ENCODE results near the gene DBH.

Gene DBH

DNA sequence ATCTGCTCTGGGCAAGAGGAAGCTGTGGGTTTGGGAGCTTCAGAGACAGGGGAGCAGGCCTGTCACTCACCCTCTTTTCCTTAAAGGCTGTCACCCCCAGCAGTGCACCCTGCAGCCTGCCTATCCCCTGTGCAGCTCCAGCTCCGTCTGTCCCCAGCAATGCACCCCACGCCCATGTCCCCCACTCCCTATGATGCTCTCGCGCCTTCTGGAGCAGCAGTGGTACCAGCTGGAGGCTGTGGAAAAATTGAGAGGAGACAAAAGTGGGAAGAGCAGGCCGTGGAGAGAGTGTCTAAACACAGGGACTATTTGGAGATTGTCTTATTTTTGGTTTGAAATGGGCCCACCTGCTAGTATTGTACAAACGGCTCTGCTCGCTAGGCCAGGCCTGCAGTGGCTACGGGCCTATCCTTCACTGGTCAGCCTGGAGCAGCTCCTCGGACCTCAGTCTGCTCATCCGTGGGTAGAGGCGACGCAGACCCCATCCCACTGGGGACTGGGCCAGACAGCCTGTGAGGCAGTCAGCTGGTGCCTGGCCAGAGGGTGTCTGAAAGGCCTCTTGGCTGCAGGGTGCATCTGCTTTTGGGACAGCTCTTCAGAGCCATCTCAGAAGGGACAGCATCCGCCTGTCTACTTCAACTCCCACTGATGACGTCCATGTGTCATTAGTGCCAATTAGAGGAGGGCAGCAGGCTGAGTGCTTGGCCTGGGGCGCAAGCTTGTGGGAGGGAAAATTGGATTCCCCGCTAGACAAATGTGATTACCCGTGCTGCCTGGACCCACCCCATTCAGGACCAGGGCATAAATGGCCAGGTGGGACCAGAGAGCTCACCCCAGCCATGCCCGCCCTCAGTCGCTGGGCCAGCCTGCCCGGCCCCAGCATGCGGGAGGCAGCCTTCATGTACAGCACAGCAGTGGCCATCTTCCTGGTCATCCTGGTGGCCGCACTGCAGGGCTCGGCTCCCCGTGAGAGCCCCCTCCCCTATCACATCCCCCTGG is at the start of gene DBH:
DBH (plus strand) TSS at position 831 of the 999 bp plus-strand sequence; CDS start at position 840, 9 bp downstream.
- DNase-seq = no peak

DNA sequence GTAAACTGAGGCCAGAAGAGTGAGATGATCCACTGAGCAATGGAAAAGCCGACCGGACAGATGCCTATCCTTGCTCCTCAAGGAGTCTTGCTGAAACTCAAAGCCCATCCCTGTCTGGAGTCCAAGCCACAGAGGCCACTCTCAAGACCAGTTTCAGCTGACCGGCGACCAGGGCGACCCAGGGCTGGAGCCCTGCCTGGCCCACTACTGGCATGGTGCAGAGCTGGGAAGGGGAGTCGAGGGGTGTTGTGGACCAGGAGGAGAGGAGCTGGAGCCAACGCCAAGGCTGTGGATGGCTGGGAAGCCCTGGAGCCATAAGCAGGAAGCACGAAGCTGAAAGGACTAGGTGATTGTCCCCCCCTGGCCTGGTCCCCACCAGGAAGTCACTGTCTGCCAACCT is 49.1 kb upstream of the DBH start:
- no peak for DNase-seq

DNA sequence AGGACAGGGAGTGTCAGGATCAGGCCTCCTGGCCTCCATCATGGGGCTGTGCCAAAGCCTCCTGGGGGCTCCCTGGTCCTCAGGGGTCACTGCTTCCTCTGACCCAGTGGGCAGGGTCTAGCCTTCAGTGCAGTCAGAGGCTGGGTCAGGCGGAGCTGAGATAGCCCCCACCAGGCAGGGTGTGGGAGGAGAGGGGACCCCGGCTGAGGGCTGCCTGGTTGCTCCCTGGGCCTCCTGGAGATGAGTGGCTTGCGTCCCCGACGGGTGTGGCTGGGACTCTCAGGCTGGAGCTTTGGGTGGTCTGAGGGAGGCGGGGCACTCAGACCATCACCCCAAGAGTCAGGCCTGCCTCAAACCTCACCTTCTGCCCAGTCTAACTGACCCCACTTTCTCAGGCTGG is 48.7 kb upstream of the DBH start:
- DNase-seq = no peak

DNA sequence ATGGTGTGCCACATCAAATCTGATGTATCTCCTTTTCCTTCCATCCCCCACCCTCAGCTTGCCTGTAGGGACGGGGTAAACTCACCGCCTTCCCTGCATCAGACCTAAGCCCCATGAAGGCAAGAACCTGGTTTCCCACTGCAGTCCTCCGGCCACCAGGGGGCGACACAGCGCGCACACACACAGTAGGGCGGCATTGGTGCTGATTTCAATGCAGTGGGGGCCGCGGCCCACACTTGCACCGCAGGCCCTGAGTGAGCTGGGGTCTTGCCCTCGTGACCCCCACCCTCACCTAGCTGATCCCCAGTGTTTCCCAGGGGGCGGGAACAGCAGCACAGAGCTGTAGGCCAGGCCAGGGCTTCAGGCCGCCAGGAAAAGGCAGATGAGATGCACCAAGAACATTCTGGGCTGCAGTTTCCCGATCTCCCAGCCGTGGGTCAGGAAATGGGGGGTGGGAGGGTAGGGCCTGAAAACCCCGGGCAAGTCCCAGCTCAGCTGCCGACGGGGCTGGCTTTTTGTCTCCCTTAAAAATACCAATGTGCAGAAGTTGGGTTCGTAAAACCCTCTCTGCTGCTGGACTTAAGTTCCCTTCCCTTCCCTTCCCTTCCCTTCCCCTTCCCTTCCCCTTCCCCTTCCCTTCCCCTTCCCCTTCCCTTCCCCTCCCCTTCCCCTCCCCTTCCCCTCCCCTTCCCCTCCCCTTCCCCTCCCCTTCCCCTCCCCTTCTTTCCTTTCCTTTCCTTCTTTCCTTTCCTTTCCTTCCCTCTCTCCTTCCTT is 46.5 kb upstream of the DBH start:
- peak; percentile 8 for DNase-seq

DNA sequence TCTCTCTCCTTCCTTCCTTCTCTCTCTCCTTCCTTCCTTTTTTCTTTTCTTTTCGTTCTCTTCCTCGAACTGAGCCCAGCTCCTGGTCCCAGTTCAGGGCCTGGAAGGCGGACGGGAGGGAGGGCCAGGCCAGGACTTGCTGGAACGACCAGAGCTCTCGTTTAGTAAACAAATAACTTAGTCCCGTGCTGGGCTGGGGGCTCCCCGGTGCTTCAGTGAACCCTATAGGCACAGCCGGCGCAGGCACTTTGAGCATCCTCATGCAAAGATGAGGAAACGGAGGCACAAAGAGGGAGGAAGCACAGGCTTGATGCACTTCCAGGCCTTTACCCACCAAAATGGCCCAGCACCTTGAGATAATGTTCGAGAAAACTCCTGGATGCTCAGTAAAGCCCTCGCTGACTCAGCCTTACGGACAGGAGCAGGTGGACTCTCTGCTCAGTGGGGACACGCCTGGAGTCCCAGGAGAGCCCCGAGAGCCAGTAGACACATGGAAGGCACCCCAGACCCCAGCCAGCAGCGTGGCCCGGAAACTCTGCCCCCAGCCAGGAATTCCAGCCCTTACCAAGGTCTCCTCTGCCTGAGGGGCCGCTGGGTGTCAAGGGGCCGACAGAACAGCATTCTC is 45.8 kb upstream of the DBH start:
- DNase-seq = no peak

DNA sequence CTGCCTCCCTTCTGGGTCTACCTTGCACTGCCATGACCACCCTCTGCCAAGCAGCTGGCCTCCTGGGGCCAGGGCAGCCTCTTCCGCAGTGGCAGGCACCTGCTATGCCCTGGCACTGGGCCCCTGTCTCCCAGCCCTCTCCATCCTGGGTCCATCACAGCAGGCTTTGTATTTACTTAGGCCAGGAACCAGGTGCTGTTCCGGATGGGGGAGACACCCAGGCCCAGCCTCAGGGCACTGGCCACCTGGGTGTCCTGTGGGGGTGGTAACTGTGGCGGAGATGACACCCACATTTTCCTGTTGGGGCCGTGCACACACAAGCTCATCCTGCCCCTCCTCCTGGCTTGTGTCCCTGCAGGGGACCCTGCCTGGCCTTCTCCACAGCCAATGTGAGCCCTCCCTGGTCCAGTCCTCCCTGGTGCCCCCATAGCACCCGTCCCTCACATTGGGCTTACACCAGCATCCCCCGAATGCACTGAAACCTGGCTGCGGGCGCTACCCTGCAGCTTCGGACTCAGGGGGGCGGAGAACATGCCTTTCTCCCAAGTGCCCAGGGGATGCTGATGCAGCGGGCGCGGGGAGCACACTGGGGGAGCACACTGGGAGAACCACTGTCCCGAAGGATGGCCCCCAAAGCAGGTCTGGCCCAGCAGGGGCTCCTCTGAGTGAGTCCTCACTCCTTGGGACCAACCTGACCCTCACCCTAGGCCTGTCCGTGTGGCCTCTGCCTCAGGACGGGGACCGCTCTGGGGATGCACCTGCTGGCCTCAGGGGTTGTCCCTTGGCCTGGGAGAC is 44.9 kb upstream of the DBH start:
- DNase-seq = no peak

DNA sequence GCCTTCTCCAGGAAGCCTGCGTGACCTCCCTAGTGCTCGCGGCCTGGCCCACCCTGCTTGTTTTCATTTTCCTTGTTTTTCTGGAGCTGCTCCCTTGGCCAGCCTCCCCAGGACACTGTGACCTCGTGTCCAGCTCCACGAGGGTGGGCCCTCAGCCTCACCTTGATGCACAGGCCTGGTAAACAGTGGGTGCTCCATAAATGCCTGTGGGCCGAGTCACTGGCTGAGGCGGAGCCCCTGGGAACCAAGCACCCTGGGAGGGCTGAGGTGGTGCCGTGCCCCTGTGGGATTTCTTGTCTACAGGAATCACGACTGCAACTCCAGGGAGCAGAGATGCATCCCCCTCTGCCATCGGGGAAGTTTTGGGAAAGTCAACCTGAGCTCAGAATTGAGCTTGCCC is 44.2 kb upstream of the DBH start:
- no peak for DNase-seq

DNA sequence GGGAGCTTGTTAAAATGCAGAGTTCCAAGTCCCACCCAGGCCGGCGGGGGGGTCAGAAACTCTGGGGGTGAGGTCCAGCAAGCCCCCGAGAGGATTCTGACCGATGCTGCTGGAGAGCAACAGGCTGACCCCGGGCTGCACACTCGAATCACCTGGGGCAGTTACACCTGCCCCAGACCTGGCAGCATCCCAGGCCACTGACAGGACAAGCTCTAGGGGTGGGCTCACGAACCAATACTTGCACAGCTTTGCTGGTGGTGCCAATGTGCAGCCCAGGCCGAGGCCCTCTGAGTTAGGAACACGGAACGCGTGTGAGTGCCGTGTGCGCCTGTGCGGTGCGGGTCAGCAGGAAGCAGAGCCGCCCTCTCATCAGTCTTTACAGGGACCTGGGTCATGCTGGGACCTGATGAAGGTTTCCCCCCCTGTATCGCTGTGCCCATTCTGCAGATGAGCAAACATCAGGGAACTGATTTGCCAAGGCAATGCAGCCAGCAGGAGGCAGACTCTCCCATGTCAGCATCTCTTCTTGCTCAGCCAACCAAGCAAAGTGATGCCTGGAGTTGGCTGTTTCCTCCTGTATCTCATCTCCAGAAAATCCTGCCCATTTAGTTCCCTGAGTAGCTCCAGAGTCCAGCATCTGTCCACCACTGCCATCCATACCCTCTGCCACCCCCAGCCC is 43.3 kb upstream of the DBH start:
- no peak for DNase-seq

DNA sequence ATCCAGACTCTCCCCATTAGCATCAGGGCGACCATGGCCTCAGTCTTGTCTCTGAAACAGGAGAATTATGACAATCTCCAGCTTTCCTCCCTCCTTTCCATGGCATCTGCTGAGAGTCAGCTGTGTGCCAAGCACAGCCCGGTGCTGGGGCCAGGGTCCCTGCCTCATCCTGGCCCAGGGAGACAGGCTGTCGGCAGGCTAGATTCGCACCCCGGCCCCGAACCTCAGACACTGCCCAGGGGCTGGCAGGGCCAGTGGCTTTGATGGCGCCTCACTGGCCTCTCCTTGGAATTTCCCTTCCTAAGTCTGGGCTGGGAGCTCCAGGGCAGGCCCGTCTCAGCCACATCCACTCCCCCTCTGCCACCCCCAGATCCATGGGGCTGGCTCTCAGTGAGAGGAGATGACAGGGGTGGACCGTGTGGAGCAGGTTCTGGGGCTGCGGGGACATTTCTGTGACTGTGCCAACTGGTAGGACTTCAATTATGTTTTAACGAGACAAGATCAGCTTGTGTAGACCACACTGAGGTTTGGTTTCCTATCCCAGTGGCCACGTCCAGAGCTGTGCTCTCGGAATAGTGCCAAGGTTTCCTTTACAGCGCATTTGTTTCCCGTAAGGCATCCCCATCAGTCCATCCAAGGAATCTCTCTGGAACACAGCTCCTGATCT is 42.4 kb upstream of the DBH start:
- no peak for DNase-seq

DNA sequence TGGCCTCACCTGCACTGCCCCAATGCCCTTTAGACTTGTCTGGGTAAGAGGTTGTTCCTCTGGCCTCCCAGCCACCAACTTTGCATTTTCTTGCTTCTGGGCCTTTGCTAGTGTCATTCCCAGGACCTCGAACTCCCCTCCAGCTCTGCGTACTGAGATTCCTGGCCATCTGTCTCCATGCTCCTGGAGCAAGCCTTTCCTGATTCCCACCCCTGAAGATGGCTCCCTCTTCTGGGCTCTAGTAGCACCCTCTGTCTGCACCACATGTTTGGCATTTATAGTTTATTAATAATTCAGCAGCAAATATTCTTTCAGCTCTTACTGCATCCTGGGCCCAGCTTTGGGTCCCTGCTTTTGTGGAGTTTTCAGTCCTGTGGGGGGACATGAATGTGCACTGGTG is 41.9 kb upstream of the DBH start:
- DNase-seq = no peak

DNA sequence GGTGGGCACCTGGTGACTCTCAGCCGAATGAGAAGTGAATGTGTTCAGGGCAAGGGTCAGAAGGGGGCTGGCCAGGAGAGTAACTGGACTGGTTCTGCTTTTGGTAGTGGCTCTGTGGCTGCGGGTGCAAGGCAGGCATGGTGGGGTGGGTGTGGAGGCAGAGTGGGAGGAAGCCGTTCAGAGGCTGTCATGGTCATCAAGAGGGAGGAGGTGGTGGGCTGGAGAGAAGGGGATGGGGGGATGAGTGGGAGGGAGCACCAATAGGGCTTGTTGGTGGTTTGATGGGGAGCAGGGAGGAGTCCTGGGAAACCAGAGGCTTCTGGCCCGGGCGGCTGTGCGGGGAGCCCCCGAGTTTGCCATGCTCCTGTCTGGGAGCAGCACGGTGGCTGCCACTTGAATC is 40.3 kb upstream of the DBH start:
- no peak for DNase-seq

DNA sequence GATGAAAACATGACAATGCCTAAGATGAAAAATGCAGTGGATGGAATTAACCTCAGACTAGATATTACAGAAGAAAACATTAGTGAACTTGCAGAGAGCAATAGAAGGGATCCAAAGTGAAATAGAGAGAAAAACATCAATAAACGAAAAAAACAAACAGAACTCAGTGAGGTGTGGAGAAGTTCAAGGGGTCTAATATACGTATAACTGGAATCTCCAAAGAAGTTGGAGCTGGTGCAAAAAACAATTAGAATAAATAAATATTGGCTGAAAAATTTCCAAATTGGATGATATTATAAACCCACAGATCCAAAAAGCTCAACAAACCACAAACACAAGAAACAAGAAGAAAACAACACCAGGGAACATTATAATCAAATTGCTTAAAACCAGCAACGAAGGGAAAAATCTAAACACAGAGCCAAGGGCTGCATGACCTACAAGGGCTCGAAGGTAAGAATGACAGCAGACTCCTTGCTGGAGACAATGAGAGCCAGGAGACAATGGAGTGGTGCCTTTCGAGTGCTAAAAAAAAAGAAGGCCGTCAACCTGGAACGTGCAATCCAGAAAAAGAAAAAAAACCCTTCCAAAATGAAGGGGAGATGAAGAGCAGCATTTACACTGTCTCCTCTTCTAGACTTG is 38.7 kb upstream of the DBH start:
- no peak for DNase-seq

DNA sequence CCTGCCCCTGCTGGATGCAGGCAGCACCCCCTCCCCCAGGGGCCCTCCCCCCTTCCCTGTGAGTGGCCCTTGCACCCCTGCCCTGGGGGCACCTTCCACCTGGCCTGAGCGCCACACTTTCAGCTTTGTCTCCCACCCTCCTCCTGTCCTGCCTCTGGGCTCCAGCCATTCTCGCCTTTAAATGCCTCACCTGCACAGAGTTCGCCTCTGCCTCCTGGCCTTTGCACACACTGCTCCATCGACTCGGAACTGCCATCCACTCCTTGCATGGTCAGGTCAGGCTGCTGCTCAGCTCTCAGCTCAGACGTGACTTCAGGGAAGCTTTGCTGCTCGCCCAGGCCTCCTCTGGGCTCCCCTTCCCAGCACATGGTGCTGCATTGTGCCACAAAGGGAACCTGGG is 37.2 kb upstream of the DBH start:
- no peak for DNase-seq

DNA sequence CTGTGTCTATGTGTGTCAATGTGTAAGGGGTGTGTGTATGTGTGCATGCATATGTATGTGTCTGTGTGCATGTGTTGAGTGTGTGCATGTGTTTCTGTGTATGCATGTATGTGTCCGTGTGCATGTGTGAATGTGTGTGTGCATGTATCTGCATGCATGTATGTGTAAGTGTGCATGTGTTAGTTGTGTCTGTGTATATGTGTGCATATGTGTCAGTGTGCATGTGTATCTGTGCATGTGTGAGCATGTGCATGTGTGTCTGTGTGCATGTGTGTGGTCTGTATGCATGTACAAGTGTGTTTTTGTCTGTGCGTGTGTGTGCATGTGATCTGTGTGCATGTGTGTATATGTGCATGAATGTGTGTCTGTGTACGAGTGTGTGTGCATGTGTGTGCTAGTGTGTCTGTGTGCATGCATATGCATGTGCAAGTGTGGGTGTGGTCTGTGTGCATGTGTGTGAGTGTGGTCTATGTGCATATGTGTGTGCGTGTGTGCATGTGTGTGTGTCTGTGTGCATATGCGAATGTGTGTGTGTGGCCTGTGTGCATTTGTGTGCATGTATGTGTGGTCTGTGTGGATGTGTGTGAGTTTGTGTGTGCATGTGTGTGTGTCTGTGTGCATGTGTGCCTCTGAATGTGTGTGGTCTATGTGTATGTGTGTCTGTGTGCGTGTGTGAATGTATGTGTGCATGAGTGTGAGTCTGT is 36.5 kb upstream of the DBH start:
- no peak for DNase-seq

DNA sequence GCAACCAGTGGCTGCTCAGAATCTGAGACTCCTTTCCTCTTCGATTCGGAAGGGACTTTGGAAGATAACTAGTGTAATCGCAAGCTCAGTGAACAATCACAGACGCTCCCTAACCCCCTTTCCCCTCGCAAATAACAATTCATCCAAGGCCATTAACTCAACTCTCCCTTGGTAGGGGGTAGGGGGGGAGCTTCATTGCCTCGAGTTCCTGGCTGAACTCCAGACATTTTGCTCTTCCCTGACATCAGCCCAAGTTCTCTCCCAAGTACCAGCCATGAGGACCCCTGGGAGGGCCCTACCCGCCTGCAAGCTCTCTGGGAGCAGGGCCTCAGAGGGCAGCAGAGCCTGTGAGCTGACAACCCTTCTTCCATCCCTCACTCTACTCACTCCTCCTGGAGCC is 35.4 kb upstream of the DBH start:
- DNase-seq = no peak

DNA sequence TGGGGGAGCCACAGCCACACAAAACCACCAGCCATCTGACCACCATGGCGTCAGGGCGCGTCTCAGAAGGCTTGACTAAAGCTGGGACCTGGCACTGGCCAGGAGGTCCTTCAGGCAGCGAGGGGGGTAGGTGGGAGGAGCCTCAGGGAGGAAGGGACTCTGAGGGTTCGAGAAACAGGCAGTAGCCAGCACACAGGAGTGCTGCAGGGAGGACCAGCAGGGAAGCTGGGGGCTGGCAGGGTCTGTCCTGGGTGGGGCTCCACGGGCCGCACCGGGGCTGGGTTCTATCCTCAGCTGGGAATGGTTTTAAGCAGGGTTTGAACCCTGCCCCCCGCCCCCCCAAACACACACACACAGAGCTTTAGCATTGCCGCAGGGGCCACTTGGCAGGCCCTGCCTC is 34.4 kb upstream of the DBH start:
- DNase-seq = no peak

DNA sequence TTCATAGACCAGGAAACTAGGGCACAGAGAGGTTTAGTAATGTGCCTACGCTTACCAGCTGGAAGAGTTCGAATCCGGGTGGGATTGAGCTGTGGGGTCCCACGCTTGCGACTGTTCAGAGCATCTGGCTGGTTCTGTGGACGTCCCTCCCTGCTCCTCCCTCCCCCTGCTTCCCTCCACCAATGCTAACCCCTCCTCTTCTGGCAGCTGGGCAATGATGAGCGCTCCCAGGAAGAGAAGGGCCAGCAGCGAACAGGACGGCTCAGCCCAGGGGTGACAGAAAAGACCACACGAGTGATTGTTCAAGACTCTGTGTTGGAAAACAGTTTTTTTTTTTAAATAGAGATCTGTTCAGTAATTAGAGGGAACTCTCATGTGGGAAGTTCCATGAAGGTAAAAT is 33.9 kb upstream of the DBH start:
- no peak for DNase-seq

DNA sequence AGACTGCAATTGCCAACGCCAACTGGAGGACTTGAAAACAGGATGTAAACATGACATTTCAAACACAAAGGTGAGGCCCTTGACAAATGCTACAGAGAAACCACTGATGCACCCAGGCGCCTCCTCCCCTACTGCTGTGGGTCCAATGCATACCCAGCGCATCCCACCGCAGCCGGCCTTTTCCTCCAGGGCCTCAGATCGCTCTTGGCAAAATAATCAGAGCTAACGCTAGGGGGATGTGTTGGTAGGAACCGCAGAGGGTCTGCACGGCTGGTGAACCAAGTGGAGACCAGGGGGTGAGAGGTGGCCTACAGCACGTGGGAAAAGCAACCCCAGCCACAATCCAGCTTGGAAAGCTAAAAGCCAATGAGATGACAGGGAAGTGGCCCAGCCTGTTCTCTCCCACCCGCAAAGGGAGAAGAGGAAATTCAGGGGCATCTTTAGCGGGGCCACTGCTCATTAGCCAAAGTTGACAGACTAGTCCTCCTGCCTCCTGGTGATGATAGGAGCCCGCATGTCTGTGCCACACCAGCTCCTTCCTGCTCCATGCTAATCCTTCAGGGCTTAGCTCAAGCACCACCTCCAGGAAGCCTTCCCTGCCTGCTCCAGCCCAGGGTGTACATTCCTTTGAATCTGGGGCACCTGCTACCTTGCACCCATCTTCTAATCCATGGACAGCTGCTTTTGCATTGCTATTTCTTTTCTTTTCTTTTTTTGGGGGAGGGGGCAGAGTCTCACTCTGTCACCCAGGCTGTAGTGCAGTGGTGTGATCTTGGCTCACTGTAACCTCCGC is 32.8 kb upstream of the DBH start:
- DNase-seq = no peak

DNA sequence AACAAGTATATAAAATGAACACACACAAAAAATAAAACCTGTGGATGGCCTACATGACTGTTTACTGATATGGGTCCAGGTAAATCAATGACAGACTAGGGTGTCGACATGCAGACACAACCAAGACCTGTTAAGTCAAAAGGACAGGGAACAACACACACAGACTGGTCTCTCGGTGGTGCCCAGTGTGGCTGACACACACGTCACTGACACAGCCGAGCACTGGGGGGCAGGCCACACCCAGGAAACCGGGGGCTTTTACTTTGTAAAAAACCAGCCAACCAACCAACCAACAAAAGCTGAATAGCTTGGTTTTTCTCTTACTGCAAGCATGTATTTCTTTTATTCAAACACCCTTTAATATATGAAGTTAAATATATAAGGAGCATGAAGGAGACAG is 31.9 kb upstream of the DBH start:
- DNase-seq = peak; percentile 9

DNA sequence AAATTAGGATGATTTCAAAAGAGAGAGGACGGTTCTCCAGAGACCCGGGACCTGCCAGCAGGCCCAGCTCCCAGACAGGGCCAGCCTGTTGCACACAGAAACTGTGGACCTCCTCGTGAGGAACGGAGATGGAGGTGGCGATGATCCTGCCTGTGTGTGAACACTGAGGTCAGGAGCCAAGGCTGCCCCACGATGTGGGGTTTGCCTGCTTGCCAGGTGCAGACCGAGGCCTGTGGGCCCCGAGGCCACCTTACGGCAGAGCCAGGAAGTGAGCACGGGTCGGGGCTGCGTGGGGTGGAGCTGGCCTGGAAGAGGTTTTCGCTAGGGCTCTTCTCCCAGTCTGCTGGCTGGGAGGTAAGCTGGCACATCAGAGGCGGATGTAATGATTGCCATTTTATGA is 31.3 kb upstream of the DBH start:
- DNase-seq = no peak

Measured in CD4-positive, alpha-beta T cell treated with Interferon gamma for 1 hour (primary cell).